OCI-LY7 (cell line): ENCODE results near the gene SCNN1B. TPM values are rescaled to one million over a fixed set of nuclear protein-coding genes. Genes with fewer than 3 reads are reported as not detected.

ENCODE experiments used
- BruUV-seq: library from RNA; stranded (reverse); fragments of 400-500 nt; replicated peaks from 2 replicates; lab custom pipeline; 2021; lab: Mats Ljungman, UMichigan
- CTCF ChIA-PET: fragments of 300-600 bp; sonication (Branson Sonifier 250); formaldehyde crosslinking; loops from one replicate; lab custom pipeline; 2022; ENCODE audit warnings: antibody characterized with exemption; ENCODE audit not compliant: unreplicated experiment; lab: Charles Lee
- POLR2A ChIA-PET: fragments of 300-600 bp; sonication (Branson Sonifier 250); formaldehyde crosslinking; loops from one replicate; lab custom pipeline; 2022; ENCODE audit warnings: antibody characterized with exemption; lab: Charles Lee
- DNase-seq: peaks from one replicate; pipeline ENCODE4 v3.0.0-alpha.2; 2015; ENCODE audit warnings: low spot score
- H2AFZ ChIP-seq: fragments of 200-600 bp; sonication (generic), shearing (Covaris generic); 2 replicates; pipeline ENCODE4 v1.6.1; 2014; ENCODE audit warnings: mild to moderate bottlenecking, antibody characterized with exemption, low read length, moderate library complexity
- H3K27ac ChIP-seq: fragments of 200-600 bp; sonication (generic); 2 replicates; pipeline ENCODE4 v1.5.1; 2014; ENCODE audit warnings: mixed run types, low read depth, mild to moderate bottlenecking, moderate library complexity, low read length, inconsistent platforms; ENCODE audit not compliant: poor library complexity, severe bottlenecking
- H3K36me3 ChIP-seq: fragments of 200-600 bp; sonication (generic); 2 replicates; pipeline ENCODE4 v1.6.1; 2014; ENCODE audit warnings: mild to moderate bottlenecking, antibody characterized with exemption, low read length, moderate library complexity, mixed read lengths; ENCODE audit not compliant: insufficient read depth
- H3K4me1 ChIP-seq: fragments of 200-600 bp; sonication (generic); 2 replicates; pipeline ENCODE4 v1.5.1; 2014; ENCODE audit warnings: mild to moderate bottlenecking, low read length; ENCODE audit not compliant: insufficient read depth, poor library complexity, severe bottlenecking
- H3K4me2 ChIP-seq: fragments of 200-600 bp; sonication (generic); 2 replicates; pipeline ENCODE4 v1.6.1; 2014; ENCODE audit warnings: mild to moderate bottlenecking, low read length
- H3K4me3 ChIP-seq: fragments of 200-600 bp; sonication (generic); 2 replicates; pipeline ENCODE4 v1.5.1; 2014; ENCODE audit warnings: mild to moderate bottlenecking, low read depth, low read length; ENCODE audit not compliant: poor library complexity, severe bottlenecking
- H3K79me2 ChIP-seq: fragments of 200-600 bp; sonication (generic); 2 replicates; pipeline ENCODE4 v1.6.1; 2016; ENCODE audit warnings: low read depth, mild to moderate bottlenecking, low read length, moderate library complexity, mixed read lengths; ENCODE audit not compliant: insufficient read depth
- H3K9me2 ChIP-seq: fragments of 200-600 bp; sonication (generic); 2 replicates; pipeline ENCODE4 v1.6.1; 2016; ENCODE audit warnings: mild to moderate bottlenecking, low read length, mixed read lengths; ENCODE audit not compliant: insufficient read depth
- H3K9me3 ChIP-seq: fragments of 200-600 bp; sonication (generic); 2 replicates; pipeline ENCODE4 v1.6.1; 2014; ENCODE audit warnings: mild to moderate bottlenecking, mixed run types, low read length, mixed read lengths
- H4K20me1 ChIP-seq: fragments of 200-600 bp; sonication (generic); 2 replicates; pipeline ENCODE4 v1.6.1; 2014; ENCODE audit warnings: mild to moderate bottlenecking, antibody characterized with exemption, low read length, moderate library complexity, mixed read lengths; ENCODE audit not compliant: insufficient read depth
- CTCF ChIP-seq: fragments of 200-600 bp; sonication (generic); conservative IDR thresholded peaks from 2 replicates; pipeline ENCODE4 v1.5.1; 2014; ENCODE audit warnings: mild to moderate bottlenecking, antibody characterized with exemption, low read length, moderate library complexity, mixed read lengths
- EZH2phosphoT487 ChIP-seq: fragments of 200-600 bp; sonication (generic); IDR thresholded peaks from 2 replicates; pipeline ENCODE4 v1.6.1; 2018; ENCODE audit warnings: low read depth, borderline replicate concordance, mild to moderate bottlenecking, mixed run types, antibody characterized with exemption, low read length, moderate library complexity, mixed read lengths
- intact Hi-C: fragments of 100-400 bp; cut with micrococcal nuclease; formaldehyde crosslinking; loops from one replicate; pipeline ENCODE4 v1.10.0; 2022; ENCODE audit not compliant: unreplicated experiment
- total RNA-seq, 2 experiments: library from RNA; depleted of rRNA in 1 of 2; stranded (reverse); fragments of >200 nt in 1 of 2; shearing (Covaris generic) in 1 of 2; gene quantifications; 2 replicates each; pipeline ENCODE4 v1.2.3, GENCODE V29; 2014 to 2022

The SCNN1B gene
- total RNA-seq, 2 experiments from 2014 or later: 0.23 TPM; not detected in 1

GRCh38 chr16:23283571-23283970 is 18.5 kb upstream of the SCNN1B start:
- no peak overlapping the region for H2AFZ ChIP-seq
- CTCF ChIA-PET: interaction anchor here (0.6 kb wide), 1 partner anchor 195 kb away, joined by 3 read pairs; no protein-coding TSS in a partner anchor
- H3K9me3 ChIP-seq: no peaks in the 10 kb centered on the region
- POLR2A ChIA-PET: no interaction called here
- DNase-seq: no peak
- H4K20me1 ChIP-seq: no peaks in the 10 kb centered on the region
- no peak overlapping the region for H3K4me3 ChIP-seq
- no peak for TF ChIP-seq EZH2phosphoT487
- no peak for TF ChIP-seq CTCF
- H3K4me2 ChIP-seq: no peak overlapping the region
- no peaks in the 10 kb centered on the region for H3K79me2 ChIP-seq
- H3K4me1 ChIP-seq: peaks cover 14% of the 10 kb centered on the region
- intact Hi-C loops: no loop called here
- no peaks in the 10 kb centered on the region for H3K9me2 ChIP-seq
- H3K27ac ChIP-seq: no peak overlapping the region
- no TSS peak for BruUV-seq
- H3K36me3 ChIP-seq: no peaks in the 10 kb centered on the region

GRCh38 chr16:23284584-23284983 is 17.5 kb upstream of the SCNN1B start:
- DNase-seq: no peak
- ChIA-PET CTCF (no interaction called here), POLR2A (no interaction called here)

More at GRCh38 chr16:23284584-23284983, 17.5 kb upstream of the SCNN1B start:
- H3K4me3 ChIP-seq: no peak overlapping the region
- intact Hi-C loops: no loop called here
- no peaks in the 10 kb centered on the region for H3K9me2 ChIP-seq
- no peak overlapping the region for H3K27ac ChIP-seq
- no peaks in the 10 kb centered on the region for H3K36me3 ChIP-seq
- H3K79me2 ChIP-seq: no peaks in the 10 kb centered on the region
- H3K9me3 ChIP-seq: no peaks in the 10 kb centered on the region
- no peak overlapping the region for H3K4me2 ChIP-seq
- BruUV-seq: no TSS peak
- TF ChIP-seq CTCF: no peak
- TF ChIP-seq EZH2phosphoT487: no peak
- peaks cover 21% of the 10 kb centered on the region for H3K4me1 ChIP-seq
- H4K20me1 ChIP-seq: no peaks in the 10 kb centered on the region
- H2AFZ ChIP-seq: no peak overlapping the region
